Fibroblast of lung (primary cell): ENCODE data around the gene MAP4K3. TPM values are rescaled to one million over a fixed set of nuclear protein-coding genes. Genes with fewer than 3 reads are reported as not detected.

ENCODE experiments used
- DNase-seq, 2 donors: peaks; one replicate each; pipeline versions ENCODE4 v3.0.0 to v3.0.0-alpha.2; 2010; ENCODE audit warnings: low read depth in 2 of 2
- H2AFZ ChIP-seq: 2 replicates; pipeline ENCODE4 v1.5.1; 2012; ENCODE audit warnings: low read length, control low read depth, inconsistent platforms
- H3K27ac ChIP-seq: 2 replicates; pipeline ENCODE4 v1.5.1; 2011; ENCODE audit warnings: low read length, control low read depth; ENCODE audit not compliant: insufficient read depth
- H3K27me3 ChIP-seq: 2 replicates; pipeline ENCODE4 v1.5.1; 2011; ENCODE audit warnings: mild to moderate bottlenecking, low read length; ENCODE audit not compliant: control insufficient read depth, insufficient read depth
- H3K36me3 ChIP-seq: 2 replicates; pipeline ENCODE4 v1.5.1; 2011; ENCODE audit warnings: low read length; ENCODE audit not compliant: control insufficient read depth, insufficient read depth
- H3K4me1 ChIP-seq: 2 replicates; pipeline ENCODE4 v1.5.1; 2011; ENCODE audit warnings: low read length; ENCODE audit not compliant: control insufficient read depth, insufficient read depth; ENCODE audit errors: extremely low read depth
- H3K4me2 ChIP-seq: 2 replicates; pipeline ENCODE4 v1.5.1; 2011; ENCODE audit warnings: low read length, control low read depth; ENCODE audit not compliant: insufficient read depth; ENCODE audit errors: extremely low read depth
- H3K4me3 ChIP-seq, 4 experiments: fragments of 200-600 bp in 1 of 4; sonication (generic) in 1 of 4; replicated peaks in 1 of 4; 2 replicates each; pipeline ENCODE4 v1.5.1; 2011 to 2016; ENCODE audit warnings: low read length in 4 of 4, low read depth in 3 of 4, mild to moderate bottlenecking in 3 of 4, control low read depth in 2 of 4, inconsistent platforms in 1 of 4, mixed read lengths in 1 of 4; ENCODE audit not compliant: insufficient read depth in 1 of 4; ENCODE audit errors: control extremely low read depth in 1 of 4
- H3K79me2 ChIP-seq: 2 replicates; pipeline ENCODE4 v1.5.1; 2012; ENCODE audit warnings: mild to moderate bottlenecking, low read length, inconsistent platforms; ENCODE audit not compliant: control insufficient read depth, insufficient read depth
- H3K9ac ChIP-seq: 2 replicates; pipeline ENCODE4 v1.5.1; 2011; ENCODE audit warnings: mild to moderate bottlenecking, low read length, control low read depth; ENCODE audit not compliant: insufficient read depth
- H3K9me3 ChIP-seq: 2 replicates; pipeline ENCODE4 v1.5.1; 2012; ENCODE audit warnings: low read depth, low read length; ENCODE audit not compliant: control insufficient read depth, insufficient read depth
- H4K20me1 ChIP-seq: 2 replicates; pipeline ENCODE4 v1.5.1; 2011; ENCODE audit warnings: low read length; ENCODE audit not compliant: control insufficient read depth, insufficient read depth; ENCODE audit errors: extremely low read depth
- EZH2 ChIP-seq: IDR thresholded peaks from 2 replicates; pipeline ENCODE4 v1.5.1; 2012; ENCODE audit warnings: low read length, control low read depth, mild to moderate bottlenecking; ENCODE audit errors: missing control alignments
- polyA plus RNA-seq, 2 donors: library from polyadenylated mRNA; depleted of rRNA in 1 of 2; stranded (reverse) in 1 of 2; unstranded in 1 of 2; fragments of >200 nt; gene quantifications; 2 replicates each; pipeline ENCODE4 v1.2.1, GENCODE V29; 2011 to 2012; ENCODE audit warnings: missing spikeins in 1 of 2
- total RNA-seq: library from RNA; depleted of rRNA; stranded (reverse); fragments of >200 nt; gene quantifications from 2 replicates; pipeline ENCODE4 v1.2.1, GENCODE V29; 2014
- TF ChIP-seq, protein P1 (sequence below), 2 donors: IDR thresholded peaks in 1 of 2; conservative IDR thresholded peaks in 1 of 2; 1 replicate in 1 of 2; 2 replicates in 1 of 2; pipeline ENCODE4 v1.5.1; 2011 to 2012; ENCODE audit warnings: low read length in 2 of 2, control low read depth in 1 of 2, inconsistent platforms in 1 of 2, low read depth in 1 of 2, mild to moderate bottlenecking in 1 of 2

Gene MAP4K3
- total and polyA plus RNA-seq, 2 donors (not counting 1 experiment from before 2014, with no cell fraction given) = 40.8 to 75.7 TPM

DNA sequence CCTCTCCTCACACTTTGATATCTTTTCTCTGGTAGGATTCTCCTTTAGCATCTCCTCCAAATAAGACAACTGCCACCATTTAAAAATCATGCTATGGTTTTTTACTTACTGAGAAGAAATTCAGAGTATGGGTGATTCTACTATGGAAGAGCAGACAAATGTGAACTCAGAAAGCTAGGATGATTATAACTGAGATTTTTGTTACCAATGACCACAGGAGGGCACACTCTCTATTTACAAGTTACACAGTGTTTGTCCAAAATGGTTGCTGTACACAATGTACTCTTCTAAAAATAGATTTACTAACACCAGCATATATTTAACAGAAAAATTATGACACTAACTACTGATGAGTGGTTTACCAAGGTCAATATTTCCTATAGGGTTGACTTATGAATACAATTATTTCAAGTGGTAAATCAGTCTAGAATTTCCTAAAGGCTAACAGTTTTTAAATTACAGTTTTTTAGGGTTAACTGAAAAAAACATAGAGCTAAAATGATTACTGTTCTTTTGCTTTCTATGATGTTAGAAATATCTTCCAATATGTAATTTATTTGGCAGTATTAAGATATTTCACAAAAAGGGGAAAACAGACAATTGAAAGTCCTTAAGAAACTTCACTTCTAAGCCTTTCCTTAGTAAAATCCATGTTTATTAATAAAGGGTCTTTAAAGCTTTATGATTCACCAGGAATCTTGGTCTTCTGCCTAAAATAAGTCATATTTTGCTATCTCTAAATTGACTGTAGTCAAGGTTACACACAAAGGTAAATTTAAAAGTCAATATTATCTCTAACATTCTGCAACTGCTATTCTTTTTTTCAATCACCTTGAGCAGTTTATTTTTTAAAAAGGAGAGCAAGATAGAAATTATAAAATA, 57.2 kb downstream of the MAP4K3 start:
- peak; percentile 61 to 81 for DNase-seq
- peaks cover 2% of the 10 kb centered on the region for H3K36me3 ChIP-seq
- H3K79me2 ChIP-seq = peaks cover 73% of the 10 kb centered on the region
- H3K27ac ChIP-seq = peak overlapping the region; percentile 34
- H3K4me3 ChIP-seq = no peak overlapping the region
- no peaks in the 10 kb centered on the region for H4K20me1 ChIP-seq
- TF ChIP-seq EZH2 = no peak
- TF ChIP-seq, protein P1, sequence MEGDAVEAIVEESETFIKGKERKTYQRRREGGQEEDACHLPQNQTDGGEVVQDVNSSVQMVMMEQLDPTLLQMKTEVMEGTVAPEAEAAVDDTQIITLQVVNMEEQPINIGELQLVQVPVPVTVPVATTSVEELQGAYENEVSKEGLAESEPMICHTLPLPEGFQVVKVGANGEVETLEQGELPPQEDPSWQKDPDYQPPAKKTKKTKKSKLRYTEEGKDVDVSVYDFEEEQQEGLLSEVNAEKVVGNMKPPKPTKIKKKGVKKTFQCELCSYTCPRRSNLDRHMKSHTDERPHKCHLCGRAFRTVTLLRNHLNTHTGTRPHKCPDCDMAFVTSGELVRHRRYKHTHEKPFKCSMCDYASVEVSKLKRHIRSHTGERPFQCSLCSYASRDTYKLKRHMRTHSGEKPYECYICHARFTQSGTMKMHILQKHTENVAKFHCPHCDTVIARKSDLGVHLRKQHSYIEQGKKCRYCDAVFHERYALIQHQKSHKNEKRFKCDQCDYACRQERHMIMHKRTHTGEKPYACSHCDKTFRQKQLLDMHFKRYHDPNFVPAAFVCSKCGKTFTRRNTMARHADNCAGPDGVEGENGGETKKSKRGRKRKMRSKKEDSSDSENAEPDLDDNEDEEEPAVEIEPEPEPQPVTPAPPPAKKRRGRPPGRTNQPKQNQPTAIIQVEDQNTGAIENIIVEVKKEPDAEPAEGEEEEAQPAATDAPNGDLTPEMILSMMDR (conservative IDR thresholded peaks at IDR 0.05 in 1 of 2, IDR thresholded peaks at IDR 0.05 in 1 of 2; ENCODE audit: low read depth in 1 of 2, low read length in 2 of 2) = peak; percentile 38 to 55
- no peak overlapping the region for H2AFZ ChIP-seq
- H3K27me3 ChIP-seq = no peaks in the 10 kb centered on the region
- no peaks in the 10 kb centered on the region for H3K9me3 ChIP-seq
- no peak overlapping the region for H3K4me2 ChIP-seq
- H3K9ac ChIP-seq = no peak overlapping the region
- peaks cover 11% of the 10 kb centered on the region for H3K4me1 ChIP-seq

DNA sequence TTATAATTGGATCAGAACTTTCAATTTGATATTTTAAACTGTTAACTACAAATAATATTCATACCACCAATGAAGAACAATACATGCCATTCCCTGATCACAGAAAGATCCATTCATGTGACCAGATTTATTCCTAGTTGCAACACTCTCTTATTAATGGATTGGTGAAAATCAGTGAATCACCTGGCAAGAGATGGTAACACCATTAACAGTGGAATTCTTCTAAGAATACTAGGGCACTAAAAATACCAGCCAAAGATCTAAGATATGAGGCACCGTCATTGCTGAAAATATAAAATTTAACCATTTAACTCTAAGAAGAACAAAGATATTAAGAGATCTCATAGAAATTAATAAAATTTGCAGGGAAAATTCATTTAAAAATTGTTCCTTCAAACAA, 58.1 kb downstream of the MAP4K3 start:
- Histone ChIP-seq H3K36me3 (peaks cover 2% of the 10 kb centered on the region), H2AFZ (no peak overlapping the region), H4K20me1 (no peaks in the 10 kb centered on the region), H3K4me3 (no peak overlapping the region), H3K4me1 (peaks cover 11% of the 10 kb centered on the region), H3K79me2 (peaks cover 66% of the 10 kb centered on the region), H3K9ac (no peak overlapping the region), H3K4me2 (no peak overlapping the region), H3K9me3 (no peaks in the 10 kb centered on the region), H3K27me3 (no peaks in the 10 kb centered on the region), H3K27ac (no peak overlapping the region)
- TF ChIP-seq EZH2 = no peak
- TF ChIP-seq, protein P1 (conservative IDR thresholded peaks at IDR 0.05 in 1 of 2, IDR thresholded peaks at IDR 0.05 in 1 of 2; ENCODE audit: low read depth in 1 of 2, low read length in 2 of 2) = no peak
- peak in 1 of 2 donors; percentile 42 for DNase-seq

DNA sequence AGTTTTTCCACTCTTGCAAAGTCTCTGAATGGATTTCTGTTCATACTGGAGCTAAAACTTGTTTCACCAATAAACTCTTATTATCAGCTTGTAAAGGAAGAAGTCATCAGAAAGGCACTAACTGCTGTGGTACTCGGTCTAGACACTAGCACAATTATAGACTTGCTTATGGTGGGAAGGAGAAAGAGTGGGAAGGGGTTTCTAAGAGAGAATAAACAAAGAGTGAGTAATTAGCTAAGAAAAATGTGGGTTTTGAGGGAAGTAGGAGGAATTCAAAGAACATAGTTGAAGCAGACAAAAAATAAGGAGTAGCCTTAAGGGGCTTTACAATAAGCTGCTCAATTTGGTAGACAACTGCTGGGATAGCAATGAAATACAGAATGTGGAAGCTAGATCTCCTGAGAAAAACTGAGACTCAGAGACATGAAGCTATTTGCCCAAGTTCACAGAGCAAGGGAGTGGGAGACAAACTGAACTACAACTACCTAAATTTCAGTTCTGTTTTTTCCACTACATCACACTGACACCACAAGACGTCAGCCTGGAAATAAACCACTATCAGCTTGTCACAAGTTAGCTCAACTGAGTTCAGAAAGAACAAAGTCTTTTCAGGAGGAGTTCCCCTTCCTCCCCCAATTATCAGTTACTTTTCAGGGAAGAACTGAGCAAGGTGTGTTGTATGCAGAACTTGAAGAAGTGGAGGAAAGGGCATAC, 59.7 kb downstream of the MAP4K3 start:
- Histone ChIP-seq H3K4me2 (no peak overlapping the region), H3K9ac (no peak overlapping the region), H3K79me2 (peaks cover 66% of the 10 kb centered on the region), H3K27ac (no peak overlapping the region), H3K36me3 (peaks cover 2% of the 10 kb centered on the region), H3K4me1 (peaks cover 11% of the 10 kb centered on the region), H3K4me3 (no peak overlapping the region), H4K20me1 (no peaks in the 10 kb centered on the region), H2AFZ (no peak overlapping the region), H3K9me3 (no peaks in the 10 kb centered on the region), H3K27me3 (no peaks in the 10 kb centered on the region)
- TF ChIP-seq EZH2 = no peak
- TF ChIP-seq, protein P1 (conservative IDR thresholded peaks at IDR 0.05 in 1 of 2, IDR thresholded peaks at IDR 0.05 in 1 of 2; ENCODE audit: low read depth in 1 of 2, low read length in 2 of 2) = no peak
- DNase-seq = peak in 1 of 2 donors; percentile 76
